Endothelial cell of umbilical vein (primary cell): ENCODE results near the gene ASIC5. TPM values are rescaled to one million over a fixed set of nuclear protein-coding genes. Genes with fewer than 3 reads are reported as not detected.

Experiments
- BruUV-seq: library from RNA; stranded (reverse); fragments of 400-500 nt; replicated peaks from 2 replicates; lab custom pipeline; 2021; lab: Mats Ljungman, UMichigan
- CTCF ChIA-PET: fragments of 300-600, 350-600 bp; sonication (Branson Sonifier 250); formaldehyde crosslinking; loops from one replicate; lab custom pipeline; 2021; ENCODE audit warnings: antibody characterized with exemption, inconsistent platforms; lab: Charles Lee
- POLR2A ChIA-PET: fragments of 300-600, 350-600 bp; sonication (Branson Sonifier 250); formaldehyde crosslinking; loops from one replicate; lab custom pipeline; 2021; ENCODE audit warnings: antibody characterized with exemption, inconsistent platforms; lab: Charles Lee
- DNase-seq: peaks from one replicate; pipeline ENCODE4 v3.0.0-alpha.2; 2011; ENCODE audit warnings: low read depth, low spot score
- FAIRE-seq: peaks from 2 replicates; lab custom pipeline; 2011; peaks lifted over from hg19 to GRCh38; lab: Jason Lieb, UNC
- H2AFZ ChIP-seq: 2 replicates; pipeline ENCODE4 v1.6.0; 2012; ENCODE audit warnings: low read depth, low read length, control low read depth, inconsistent platforms
- H3K27ac ChIP-seq: 2 replicates; pipeline ENCODE4 v1.5.1; 2011; ENCODE audit warnings: low read depth, mild to moderate bottlenecking, control low read depth, low read length, moderate library complexity; ENCODE audit not compliant: insufficient read depth
- H3K27me3 ChIP-seq, 2 experiments: 2 replicates each; pipeline versions ENCODE4 v1.6.0 to v1.6.1; 2011; ENCODE audit warnings: low read length in 2 of 2, mixed read lengths in 1 of 2; ENCODE audit not compliant: control insufficient read depth in 2 of 2, insufficient read depth in 2 of 2
- H3K36me3 ChIP-seq, 2 experiments: 2 replicates in 1 of 2; 3 replicates in 1 of 2; pipeline ENCODE4 v1.5.1; 2011; ENCODE audit warnings: low read length in 2 of 2, mild to moderate bottlenecking in 1 of 2, moderate library complexity in 1 of 2; ENCODE audit not compliant: control insufficient read depth in 2 of 2, insufficient read depth in 2 of 2; ENCODE audit errors: extremely low read depth in 1 of 2
- H3K4me1 ChIP-seq: 3 replicates; pipeline ENCODE4 v1.5.1; 2011; ENCODE audit warnings: mild to moderate bottlenecking, low read length; ENCODE audit not compliant: control insufficient read depth, insufficient read depth; ENCODE audit errors: extremely low read depth
- H3K4me2 ChIP-seq: 2 replicates; pipeline ENCODE4 v1.6.1; 2011; ENCODE audit warnings: low read length, control low read depth, mixed read lengths; ENCODE audit not compliant: insufficient read depth
- H3K4me3 ChIP-seq, 3 experiments: fragments of 200-600 bp in 1 of 3; sonication (generic), shearing (Covaris generic) in 1 of 3; replicated peaks in 1 of 3; 2 replicates each; pipeline ENCODE4 v1.5.1; 2011 to 2016; ENCODE audit warnings: control low read depth in 3 of 3, low read length in 3 of 3, mild to moderate bottlenecking in 2 of 3, inconsistent platforms in 1 of 3, low read depth in 1 of 3, moderate library complexity in 1 of 3; ENCODE audit not compliant: insufficient read depth in 1 of 3
- H3K79me2 ChIP-seq: 2 replicates; pipeline ENCODE4 v1.6.0; 2012; ENCODE audit warnings: low read length, inconsistent platforms; ENCODE audit not compliant: control insufficient read depth, insufficient read depth
- H3K9ac ChIP-seq: replicated peaks from 2 replicates; pipeline ENCODE3; 2011; ENCODE audit warnings: low read length, control low read depth; ENCODE audit not compliant: insufficient read depth; ENCODE audit errors: extremely low read depth
- H3K9me1 ChIP-seq: replicated peaks from 3 replicates; pipeline ENCODE4 v1.6.0; 2011; ENCODE audit warnings: mild to moderate bottlenecking, low read length; ENCODE audit not compliant: control insufficient read depth, insufficient read depth; ENCODE audit errors: extremely low read depth
- H3K9me3 ChIP-seq: replicated peaks from 2 replicates; pipeline ENCODE4 v1.5.1; 2012; ENCODE audit warnings: low read length, inconsistent platforms; ENCODE audit not compliant: control insufficient read depth, insufficient read depth
- H4K20me1 ChIP-seq: replicated peaks from 2 replicates; pipeline ENCODE3; 2011; ENCODE audit warnings: mild to moderate bottlenecking, low read length; ENCODE audit not compliant: control insufficient read depth, insufficient read depth; ENCODE audit errors: extremely low read depth
- CTCF ChIP-seq, 2 donors: IDR thresholded peaks; 1 replicate in 1 of 2; 2 replicates in 1 of 2; pipeline ENCODE4 v1.5.1; 2011; ENCODE audit warnings: low read length in 2 of 2, mild to moderate bottlenecking in 2 of 2, moderate library complexity in 2 of 2, control low read depth in 1 of 2, inconsistent platforms in 1 of 2, low read depth in 1 of 2; ENCODE audit not compliant: insufficient read depth in 1 of 2; ENCODE audit errors: extremely low read depth in 1 of 2
- EZH2 ChIP-seq: IDR thresholded peaks from 2 replicates; pipeline ENCODE4 v1.6.1; 2012; ENCODE audit warnings: borderline replicate concordance, low read depth, mild to moderate bottlenecking, moderate library complexity, low read length, inconsistent platforms; ENCODE audit not compliant: severe bottlenecking
- FOS ChIP-seq: IDR thresholded peaks from 2 replicates; pipeline ENCODE4 v1.6.1; 2011; ENCODE audit warnings: mild to moderate bottlenecking, low read length, moderate library complexity, borderline replicate concordance; ENCODE audit not compliant: insufficient read depth
- GATA2 ChIP-seq: IDR thresholded peaks from 2 replicates; pipeline ENCODE4 v1.7.0; 2011; ENCODE audit warnings: low read depth, mild to moderate bottlenecking, moderate library complexity, mixed read lengths, low read length; ENCODE audit not compliant: insufficient read length, insufficient read depth
- JUN ChIP-seq: IDR thresholded peaks from 2 replicates; pipeline ENCODE4 v1.6.1; 2011; ENCODE audit warnings: borderline replicate concordance, low read depth; ENCODE audit not compliant: insufficient read length, insufficient read depth
- MAX ChIP-seq: IDR thresholded peaks from 2 replicates; pipeline ENCODE4 v1.6.1; 2011; ENCODE audit not compliant: insufficient read depth, insufficient read length
- MYC ChIP-seq: IDR thresholded peaks from one replicate; pipeline ENCODE4 v1.6.1; 2011; ENCODE audit warnings: mild to moderate bottlenecking, low read depth, low read length
- POLR2A ChIP-seq: IDR thresholded peaks from 2 replicates; pipeline ENCODE4 v1.6.1; 2012; ENCODE audit warnings: low read depth, mild to moderate bottlenecking, control low read depth, low read length
- POLR2AphosphoS5 ChIP-seq: IDR thresholded peaks from 2 replicates; pipeline ENCODE4 v1.6.1; 2012; ENCODE audit warnings: low read depth, mild to moderate bottlenecking, control low read depth, low read length, moderate library complexity; ENCODE audit not compliant: insufficient read depth
- dilution Hi-C: fragments of 300-500 bp; cut with MboI; formaldehyde crosslinking; loops from one replicate; pipeline ENCODE4 v1.15.0; 2019; ENCODE audit warnings: low sequenced_read_pairs; ENCODE audit not compliant: extremely low pct_ligation_motif_present
- intact Hi-C: fragments of 100-400 bp; cut with micrococcal nuclease; formaldehyde crosslinking; loops from one replicate; pipeline ENCODE4 v1.10.0; 2022
- polyA plus RNA-seq, 4 experiments: library from polyadenylated mRNA; depleted of rRNA in 3 of 4; stranded (reverse) in 3 of 4; unstranded in 1 of 4; fragments of >200 nt; gene quantifications; 2 replicates each; pipeline versions ENCODE4 v1.2.1 to v1.2.3, GENCODE V29; 2011 to 2012; ENCODE audit warnings: missing spikeins in 1 of 4
- total RNA-seq: library from RNA; stranded (reverse); gene quantifications from 2 replicates; pipeline ENCODE4 v1.2.3, GENCODE V29; 2021

The ASIC5 gene
- total and polyA plus RNA-seq, 2 donors (not counting 3 experiments of a cell fraction or from before 2014, with no cell fraction given): not detected

- Histone ChIP-seq H2AFZ (no peak overlapping the region), H3K9me3 (no peaks in the 10 kb centered on the region), H3K4me3 (no peak overlapping the region), H3K27me3 (no peaks in the 10 kb centered on the region), H3K36me3 (no peaks in the 10 kb centered on the region), H3K9ac (no peak overlapping the region), H4K20me1 (no peaks in the 10 kb centered on the region), H3K4me2 (no peak overlapping the region), H3K4me1 (peaks cover 10% of the 10 kb centered on the region), H3K79me2 (no peaks in the 10 kb centered on the region), H3K9me1 (no peaks in the 10 kb centered on the region), H3K27ac (no peak overlapping the region)
- dilution Hi-C loops (no loop called here), intact Hi-C loops (no loop called here)
- DNase-seq: no peak
- TF ChIP-seq CTCF (IDR thresholded peaks at IDR 0.05; ENCODE audit: extremely low read depth in 1 of 2, insufficient read depth in 1 of 2, low read depth in 1 of 2, low read length in 2 of 2) (no peak), EZH2 (no peak), POLR2AphosphoS5 (no peak), MAX (no peak), JUN (no peak), GATA2 (no peak), FOS (no peak), MYC (no peak), POLR2A (no peak)
- POLR2A ChIA-PET: no interaction called here
- FAIRE-seq: no peak
- BruUV-seq: no TSS peak
- CTCF ChIA-PET: interaction anchor here (1.4 to 2.1 kb wide), 4 partner anchors 10 to 272 kb away, joined by 4 to 11 read pairs (median 7); no protein-coding TSS in a partner anchor
These were observed 65.3 kb downstream of the ASIC5 start for GRCh38 chr4:155800685-155801343.
